ENCODE data around the gene GALNT2.

DNA sequence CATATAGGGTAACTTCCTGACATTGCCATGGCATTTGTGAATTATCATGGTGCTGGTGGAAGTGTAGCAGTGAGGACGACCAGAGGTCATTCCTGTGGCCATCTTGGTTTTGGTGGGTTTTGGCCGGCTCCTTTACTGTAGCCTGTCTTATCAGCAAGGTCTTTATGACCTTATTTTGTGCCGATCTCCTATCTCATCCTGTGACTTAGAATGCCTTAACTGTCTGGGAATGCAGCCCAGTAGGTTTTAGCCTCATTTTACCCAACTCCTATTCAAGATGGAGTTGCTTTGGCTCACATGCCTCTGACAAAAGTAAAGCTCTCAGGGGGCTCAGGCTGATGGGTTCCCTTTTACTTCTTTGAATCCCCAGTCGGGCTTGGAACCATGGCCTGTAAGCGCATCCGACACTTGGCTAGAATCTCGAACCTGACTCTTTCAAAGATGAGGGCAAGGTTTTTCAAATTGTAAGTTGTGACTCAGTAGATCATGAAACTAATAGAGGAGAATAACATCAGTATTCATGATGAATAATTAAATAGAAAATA is 85.0 kb downstream of the GALNT2 start:
- TF ChIP-seq POLR2AphosphoS5 (IDR thresholded peaks at IDR 0.05; ENCODE audit: low read depth, low read length) (no peak), TAF1 (IDR thresholded peaks at IDR 0.05; ENCODE audit: borderline replicate concordance, insufficient read depth, low read length) (no peak), REST (IDR thresholded peaks at IDR 0.05; ENCODE audit: insufficient read depth in 1 of 2, low read depth in 2 of 2, low read length in 2 of 2) (no peak), SIN3A (IDR thresholded peaks at IDR 0.05; ENCODE audit: borderline replicate concordance, insufficient read depth, low read length) (no peak)
